ENCODE results near the gene SLC24A3.

GRCh38 chr20:19211661-19212468 lies 577 bp upstream of the SLC24A3 start:
- TF ChIP-seq CTCF (IDR thresholded peaks at IDR 0.05; ENCODE audit: insufficient read depth, low read depth, low read length) (no peak), EZH2 (IDR thresholded peaks at IDR 0.05; ENCODE audit: insufficient read depth, low read length) (peak; percentile 17)

Measured in astrocyte (in vitro differentiated cells and primary cell).